B cell (primary cell): ENCODE results near the gene CNTNAP2.

Experiments
- EZH2 ChIP-seq: IDR thresholded peaks from 2 replicates; pipeline ENCODE4 v1.6.1; 2012; ENCODE audit warnings: borderline replicate concordance, low read depth, mild to moderate bottlenecking, moderate library complexity, low read length; ENCODE audit not compliant: insufficient read depth, poor library complexity, severe bottlenecking
- TF ChIP-seq, protein P1 (sequence below): fragments of 200-600 bp; IDR thresholded peaks from one replicate; pipeline ENCODE4 v1.8.0; 2022; ENCODE audit warnings: antibody characterized with exemption, mild to moderate bottlenecking

DNA sequence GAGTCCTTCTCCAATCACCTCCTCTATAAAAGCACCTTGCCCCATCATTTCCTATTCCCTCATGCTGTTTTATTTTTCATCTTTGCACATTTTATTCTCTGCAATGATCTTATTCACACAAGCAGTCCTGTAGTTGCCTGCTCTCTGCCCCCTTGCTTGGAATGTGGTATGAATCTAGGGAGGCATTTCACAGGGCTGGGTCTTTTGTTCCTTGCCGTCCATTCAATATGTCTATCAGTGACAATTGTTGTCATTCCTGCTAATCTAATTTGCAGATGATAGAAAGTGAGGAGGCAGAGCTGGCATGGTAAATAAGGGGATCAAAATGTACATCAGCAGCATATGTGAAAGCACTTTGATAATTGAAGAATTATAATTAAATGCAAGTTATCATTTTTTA, 2227.8 kb downstream of the CNTNAP2 start:
- TF ChIP-seq, protein P1, sequence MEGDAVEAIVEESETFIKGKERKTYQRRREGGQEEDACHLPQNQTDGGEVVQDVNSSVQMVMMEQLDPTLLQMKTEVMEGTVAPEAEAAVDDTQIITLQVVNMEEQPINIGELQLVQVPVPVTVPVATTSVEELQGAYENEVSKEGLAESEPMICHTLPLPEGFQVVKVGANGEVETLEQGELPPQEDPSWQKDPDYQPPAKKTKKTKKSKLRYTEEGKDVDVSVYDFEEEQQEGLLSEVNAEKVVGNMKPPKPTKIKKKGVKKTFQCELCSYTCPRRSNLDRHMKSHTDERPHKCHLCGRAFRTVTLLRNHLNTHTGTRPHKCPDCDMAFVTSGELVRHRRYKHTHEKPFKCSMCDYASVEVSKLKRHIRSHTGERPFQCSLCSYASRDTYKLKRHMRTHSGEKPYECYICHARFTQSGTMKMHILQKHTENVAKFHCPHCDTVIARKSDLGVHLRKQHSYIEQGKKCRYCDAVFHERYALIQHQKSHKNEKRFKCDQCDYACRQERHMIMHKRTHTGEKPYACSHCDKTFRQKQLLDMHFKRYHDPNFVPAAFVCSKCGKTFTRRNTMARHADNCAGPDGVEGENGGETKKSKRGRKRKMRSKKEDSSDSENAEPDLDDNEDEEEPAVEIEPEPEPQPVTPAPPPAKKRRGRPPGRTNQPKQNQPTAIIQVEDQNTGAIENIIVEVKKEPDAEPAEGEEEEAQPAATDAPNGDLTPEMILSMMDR = no peak
- no peak for TF ChIP-seq EZH2
